Upper lobe of left lung (tissue), 6 donors: ENCODE data around the gene PRSS57. TPM values are rescaled to one million over a fixed set of nuclear protein-coding genes. Genes with fewer than 3 reads are reported as not detected.

Source experiments
- ATAC-seq, 2 donors: fragments of 200-7000 bp; cut with Tn5 transposase; one replicate each; pipeline ENCODE4 v1.9.1; 2022; ENCODE audit warnings: mild to moderate bottlenecking in 2 of 2, moderate library complexity in 2 of 2; ENCODE audit not compliant: low FRiP score in 2 of 2
- DNase-seq, 2 donors: peaks; one replicate each; pipeline ENCODE4 v3.0.0-alpha.2; 2019 to 2020
- H3K27ac ChIP-seq, 4 donors: fragments of 200-600 bp; sonication (generic); one replicate each; pipeline ENCODE4 v1.5.1; 2016 to 2019
- H3K27me3 ChIP-seq, 4 donors: fragments of 200-600 bp; sonication (generic); one replicate each; pipeline ENCODE4 v1.5.1; 2017 to 2019
- H3K36me3 ChIP-seq, 4 donors: fragments of 200-600 bp; sonication (generic); one replicate each; pipeline ENCODE4 v1.5.1; 2016 to 2019
- H3K4me1 ChIP-seq, 4 donors: fragments of 200-600 bp; sonication (generic); one replicate each; pipeline ENCODE4 v1.5.1; 2018 to 2019
- H3K4me3 ChIP-seq, 4 donors: fragments of 200-600 bp; sonication (generic); one replicate each; pipeline ENCODE4 v1.5.1; 2017 to 2019; ENCODE audit warnings: mild to moderate bottlenecking in 2 of 4, moderate library complexity in 1 of 4
- H3K9me3 ChIP-seq, 4 donors: fragments of 200-600 bp; sonication (generic); one replicate each; pipeline ENCODE4 v1.5.1; 2018 to 2019
- CTCF ChIP-seq, 6 experiments: fragments of 450-650 bp in 4 of 6; fragments of 200-600 bp in 2 of 6; sonication (generic) in 2 of 6; IDR thresholded peaks; one replicate each; pipeline ENCODE4 v1.5.1; 2016 to 2019; ENCODE audit warnings: antibody characterized with exemption in 6 of 6
- EP300 ChIP-seq, 4 donors: sonication (generic); formaldehyde crosslinking; IDR thresholded peaks; one replicate each; pipeline ENCODE4 v1.5.1; 2017; ENCODE audit warnings: antibody characterized with exemption in 4 of 4, control low read depth in 2 of 4
- POLR2A ChIP-seq, 4 donors: fragments of 450-650 bp; IDR thresholded peaks; one replicate each; pipeline ENCODE4 v1.5.1; 2016 to 2017; ENCODE audit warnings: antibody characterized with exemption in 4 of 4, mild to moderate bottlenecking in 2 of 4
- POLR2AphosphoS5 ChIP-seq, 2 donors: sonication (generic); formaldehyde crosslinking; IDR thresholded peaks; one replicate each; pipeline ENCODE4 v1.5.1; 2017; ENCODE audit warnings: antibody characterized with exemption in 2 of 2
- WGBS, 2 donors: methylation state at CpG; one replicate each; pipeline ENCODE4 v1.1.5; 2017 to 2018; 5-methylcytosine and 5-hydroxymethylcytosine counted together
- total RNA-seq, 6 donors: library from RNA; depleted of rRNA in 4 of 6; stranded (reverse); fragments of >200 nt in 4 of 6; gene quantifications; one replicate each; pipeline versions ENCODE4 v1.1.0 to v1.2.1, GENCODE V29; 2016 to 2021
- donor health status: DM: no; HTN: no; CAD: no; lungs with moderate emphysema.
- donor health status: DM: no; HTN: yes; CAD: no; lungs with severe emphysema.

The PRSS57 gene
- total RNA-seq, 6 donors from 2014 or later, result 0.37 to 0.46 TPM; not detected in 4

- Histone ChIP-seq H3K36me3 (peaks cover 0 to 19% (median 4%) of the 10 kb centered on the region in 4 donors), H3K4me3 (peak overlapping the region in 1 of 4 donors; percentile 19), H3K27me3 (no peaks in the 10 kb centered on the region), H3K27ac (peak overlapping the region; percentile 60 to 93 (median 88)), H3K9me3 (no peaks in the 10 kb centered on the region), H3K4me1 (peaks cover 47 to 79% (median 53%) of the 10 kb centered on the region in 4 donors)
- DNase-seq, result peak in 1 of 2 donors; percentile 85
- WGBS, 2 donors, result 58 to 63% methylated on average over 33 to 44 of the region's 50 CpGs
- ATAC-seq, result peak in 1 of 2 donors; percentile 17
- TF ChIP-seq CTCF (IDR thresholded peaks at IDR 0.05) (no peak), EP300 (IDR thresholded peaks at IDR 0.05) (no peak), POLR2A (IDR thresholded peaks at IDR 0.05) (no peak), POLR2AphosphoS5 (IDR thresholded peaks at IDR 0.05) (no peak)
These were observed 36.1 kb downstream of the PRSS57 start for GRCh38 chr19:658916-659839.

GRCh38 chr19:658059-658839, 37.0 kb downstream of the PRSS57 start:
- Histone ChIP-seq H3K36me3 (peaks cover 2 to 28% (median 12%) of the 10 kb centered on the region in 4 donors), H3K27ac (peak overlapping the region; percentile 18 to 93 (median 74)), H3K9me3 (no peaks in the 10 kb centered on the region), H3K27me3 (no peaks in the 10 kb centered on the region), H3K4me3 (no peak overlapping the region), H3K4me1 (peaks cover 38 to 70% (median 46%) of the 10 kb centered on the region in 4 donors)
- WGBS, 2 donors, result 83% methylated on average over 18 to 27 of the region's 33 CpGs
- DNase-seq, result peak in 1 of 2 donors; percentile 80
- ATAC-seq, result no peak
- TF ChIP-seq POLR2A (IDR thresholded peaks at IDR 0.05) (no peak), EP300 (IDR thresholded peaks at IDR 0.05) (no peak), POLR2AphosphoS5 (IDR thresholded peaks at IDR 0.05) (no peak), CTCF (IDR thresholded peaks at IDR 0.05) (no peak)

GRCh38 chr19:657611-658010, 37.6 kb downstream of the PRSS57 start:
- no peaks in the 10 kb centered on the region for H3K27me3 ChIP-seq
- DNase-seq (peak in 1 of 2 donors; percentile 65), ATAC-seq (no peak)
- no peak overlapping the region for H3K27ac ChIP-seq
- H3K36me3 ChIP-seq, result peaks cover 4 to 35% (median 17%) of the 10 kb centered on the region in 4 donors
- H3K4me3 ChIP-seq, result no peak overlapping the region
- 87 to 90% methylated on average over 6 to 19 of the region's 19 CpGs for WGBS, 2 donors
- peaks cover 38 to 69% (median 46%) of the 10 kb centered on the region in 4 donors for H3K4me1 ChIP-seq
- TF ChIP-seq EP300 (IDR thresholded peaks at IDR 0.05) (no peak), POLR2A (IDR thresholded peaks at IDR 0.05) (no peak), CTCF (IDR thresholded peaks at IDR 0.05) (no peak), POLR2AphosphoS5 (IDR thresholded peaks at IDR 0.05) (no peak)
- H3K9me3 ChIP-seq, result no peaks in the 10 kb centered on the region

- Histone ChIP-seq H3K27me3 (no peaks in the 10 kb centered on the region), H3K4me3 (no peak overlapping the region), H3K9me3 (no peaks in the 10 kb centered on the region), H3K4me1 (peaks cover 37 to 64% (median 43%) of the 10 kb centered on the region in 4 donors), H3K36me3 (peaks cover 5 to 41% (median 23%) of the 10 kb centered on the region in 4 donors), H3K27ac (no peak overlapping the region)
- WGBS, 2 donors, result 87 to 91% methylated on average over 20 to 43 of the region's 43 CpGs
- ATAC-seq (no peak), DNase-seq (peak in 1 of 2 donors; percentile 82)
- TF ChIP-seq EP300 (IDR thresholded peaks at IDR 0.05) (no peak), CTCF (IDR thresholded peaks at IDR 0.05) (no peak), POLR2AphosphoS5 (IDR thresholded peaks at IDR 0.05) (no peak), POLR2A (IDR thresholded peaks at IDR 0.05) (no peak)
These were observed 38.3 kb downstream of the PRSS57 start for GRCh38 chr19:656751-657559.
